IPS DF 4.7 (cell line): Measurements from ENCODE around the gene LSM11.
"Not testable (repeated sequence)": the region's sequence is repeated elsewhere in the genome, so short reads cannot be mapped to it uniquely, and the experiment has no call there.

Experiments used
- DNase-seq: peaks from one replicate; pipeline ENCODE4 v3.0.0-alpha.2; 2013; ENCODE audit warnings: low spot score; ENCODE audit errors: extremely low read depth

The LSM11 gene

DNA sequence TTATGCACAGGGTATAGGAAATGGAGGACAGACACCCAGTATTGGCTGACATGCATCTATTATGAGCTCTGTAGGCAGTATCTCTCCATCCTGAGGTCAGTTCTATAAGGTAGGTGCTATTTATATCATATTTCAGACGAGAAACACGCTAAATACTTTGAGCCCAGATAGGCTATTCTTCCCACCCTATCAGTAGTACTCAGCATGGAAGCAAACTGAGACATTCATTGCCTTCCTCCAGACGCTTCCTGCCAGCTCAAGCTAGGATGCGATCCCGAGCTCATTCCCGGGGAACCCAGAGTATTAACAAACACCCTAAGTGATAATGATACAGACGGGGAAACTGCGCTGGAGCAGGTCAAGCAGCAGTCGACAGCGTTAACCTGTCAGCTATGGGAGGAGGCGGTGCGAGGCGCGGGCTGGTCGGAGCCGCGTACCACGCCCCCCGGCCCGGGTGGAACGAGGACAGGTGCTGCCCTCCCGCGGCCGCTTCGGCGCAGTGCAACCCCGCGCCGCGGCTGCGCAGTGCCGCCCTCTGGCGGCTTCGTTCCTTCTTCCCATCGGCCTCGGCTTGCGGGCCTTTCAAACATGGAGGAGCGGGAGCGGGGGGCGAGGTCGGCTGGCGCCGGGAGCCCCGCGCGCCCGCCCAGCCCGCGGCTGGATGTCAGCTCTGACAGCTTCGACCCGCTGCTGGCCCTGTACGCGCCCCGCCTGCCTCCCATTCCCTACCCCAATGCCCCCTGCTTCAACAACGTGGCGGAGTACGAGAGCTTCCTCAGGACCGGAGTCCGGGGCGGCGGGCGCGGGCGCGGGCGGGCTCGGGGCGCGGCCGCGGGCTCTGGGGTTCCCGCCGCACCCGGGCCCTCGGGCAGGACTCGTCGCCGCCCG is at the start of gene LSM11:
TSS of gene LSM11 (plus strand) at position 550 of the 888 bp plus-strand sequence. CDS start at position 589, 39 bp downstream.
- DNase-seq: no peak

DNA sequence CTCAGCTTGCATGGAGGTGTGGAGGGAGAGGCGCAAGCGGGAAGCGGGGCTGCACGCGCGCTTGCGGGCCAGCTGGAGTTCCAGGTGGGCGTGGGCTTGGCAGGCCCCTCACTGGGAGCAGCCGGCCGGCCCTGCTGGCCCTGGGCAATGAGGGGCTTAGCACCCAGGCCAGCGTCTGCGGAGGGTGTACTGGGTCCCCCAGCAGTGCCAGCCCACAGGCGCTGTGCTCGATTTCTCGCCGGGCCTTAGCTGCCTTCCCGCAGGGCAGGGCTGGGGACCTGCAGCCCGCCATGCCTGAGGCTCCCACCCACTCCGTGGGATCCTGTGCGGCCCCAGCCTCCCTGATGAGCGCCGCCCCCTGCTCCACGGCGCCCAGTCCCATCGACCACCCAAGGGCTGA is 49.7 kb upstream of the LSM11 start:
- DNase-seq: not testable (repeated sequence)

DNA sequence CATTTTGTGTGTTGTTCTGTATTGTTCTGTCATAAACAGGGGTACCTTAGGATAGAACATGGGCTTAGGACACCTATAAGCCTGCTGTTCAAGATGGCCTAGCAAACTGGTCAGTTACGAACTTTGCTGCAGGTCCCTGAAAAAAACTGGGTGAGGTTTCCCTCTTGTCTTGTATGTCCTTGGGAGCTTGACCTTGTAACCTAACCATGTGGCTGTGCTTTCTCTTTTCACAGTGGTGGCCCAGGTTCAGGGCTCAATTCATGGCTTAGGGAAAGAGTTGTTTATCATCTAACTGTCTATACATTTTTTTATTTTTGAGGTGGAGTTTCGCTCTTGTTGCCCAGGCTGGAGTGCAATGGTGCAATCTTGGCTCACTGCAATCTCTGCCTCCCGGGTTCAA is 47.4 kb upstream of the LSM11 start:
- DNase-seq: not testable (repeated sequence)

DNA sequence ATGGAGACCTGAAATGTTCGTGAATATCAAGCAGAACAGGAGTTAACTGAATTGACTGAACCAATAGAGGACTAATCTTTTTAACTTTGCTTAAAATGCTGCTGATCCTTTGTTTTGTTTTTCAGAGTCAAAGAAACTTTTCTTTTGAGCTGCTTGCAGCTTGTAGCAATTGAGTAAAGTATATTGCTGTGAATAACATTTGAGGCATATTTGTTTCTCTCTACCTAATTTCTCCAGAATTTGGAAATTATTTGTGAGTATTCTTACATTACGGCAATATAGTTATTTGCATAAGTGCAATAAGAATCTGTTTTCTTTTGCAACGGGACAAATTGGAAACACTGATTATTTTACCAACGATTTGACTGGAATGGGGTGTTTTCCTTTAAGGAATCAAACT is 44.8 kb upstream of the LSM11 start:
- DNase-seq: not testable (repeated sequence)

DNA sequence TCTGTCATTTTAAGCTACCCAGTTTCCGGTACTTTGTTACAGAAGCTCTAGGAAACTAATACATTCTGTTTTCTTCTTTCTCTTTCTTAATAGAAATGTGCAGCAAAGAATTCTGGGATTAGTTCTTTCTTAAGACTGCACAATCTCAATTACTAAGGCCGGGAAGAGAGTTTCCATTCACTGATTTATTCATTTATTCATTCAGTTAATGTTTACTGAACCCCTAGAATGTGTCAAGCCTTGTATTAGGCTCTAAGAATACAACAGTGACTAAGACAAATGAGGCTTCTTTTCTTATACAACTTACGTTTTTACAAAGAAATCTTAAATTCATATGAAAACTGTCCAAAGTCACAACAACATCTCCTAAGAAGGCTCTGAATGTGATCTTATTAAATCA is 39.8 kb upstream of the LSM11 start:
- DNase-seq: no peak

DNA sequence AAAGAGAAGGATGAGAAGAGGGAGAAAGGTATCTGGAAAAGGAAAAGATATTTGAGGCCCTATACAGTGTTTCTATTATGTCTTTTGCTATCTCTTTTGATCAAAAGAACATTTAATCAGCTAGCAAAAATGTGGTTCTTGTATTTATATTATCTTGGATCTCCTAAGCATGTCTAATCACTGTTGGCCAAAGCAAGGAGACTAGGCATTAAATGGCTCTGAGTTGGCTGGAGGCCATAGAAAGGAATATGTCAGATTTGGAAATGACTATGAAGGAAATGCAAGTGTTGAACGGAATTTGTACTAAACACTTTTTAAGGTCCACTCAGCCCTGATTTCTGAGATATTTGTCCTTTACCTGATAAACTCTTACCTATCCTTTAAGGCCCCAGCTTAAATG is 34.6 kb upstream of the LSM11 start:
- no peak for DNase-seq

DNA sequence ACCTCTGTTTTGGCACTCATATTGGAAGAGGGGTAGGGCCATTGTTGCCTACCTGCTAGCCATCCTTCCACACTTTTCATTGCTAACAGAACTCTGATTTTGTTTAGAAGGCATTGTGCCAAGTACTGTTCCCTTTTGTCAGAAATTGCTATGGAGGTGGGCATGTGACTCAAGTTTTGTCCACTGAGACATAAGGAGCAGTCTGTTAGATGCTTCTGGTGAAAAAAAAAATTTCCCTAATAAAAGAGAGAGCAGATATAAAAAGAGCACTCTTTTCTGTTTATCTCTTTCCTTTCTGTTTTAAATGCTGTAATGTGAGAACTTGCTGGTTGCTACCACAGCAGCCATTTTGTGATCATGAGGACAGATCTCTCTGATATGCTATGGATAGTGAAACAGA is 34.2 kb upstream of the LSM11 start:
- DNase-seq: no peak

DNA sequence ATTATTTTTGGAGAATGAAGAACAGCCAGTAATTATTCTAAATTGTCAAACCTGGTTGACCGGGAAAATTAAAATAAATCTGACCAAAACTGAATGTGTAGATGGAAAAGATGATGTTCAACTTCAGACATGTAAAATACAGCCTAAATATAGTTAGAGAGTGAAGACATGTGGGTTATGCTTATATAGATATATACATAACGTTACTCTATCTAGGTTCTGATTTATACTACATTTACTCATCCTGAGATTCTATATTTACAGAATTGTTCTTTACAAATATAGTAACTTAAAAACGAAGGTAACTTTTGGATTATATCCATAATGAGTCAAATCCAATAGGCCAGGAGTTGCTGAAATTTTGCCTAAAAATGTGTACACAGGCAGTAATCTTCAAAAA is 33.1 kb upstream of the LSM11 start:
- DNase-seq: no peak

DNA sequence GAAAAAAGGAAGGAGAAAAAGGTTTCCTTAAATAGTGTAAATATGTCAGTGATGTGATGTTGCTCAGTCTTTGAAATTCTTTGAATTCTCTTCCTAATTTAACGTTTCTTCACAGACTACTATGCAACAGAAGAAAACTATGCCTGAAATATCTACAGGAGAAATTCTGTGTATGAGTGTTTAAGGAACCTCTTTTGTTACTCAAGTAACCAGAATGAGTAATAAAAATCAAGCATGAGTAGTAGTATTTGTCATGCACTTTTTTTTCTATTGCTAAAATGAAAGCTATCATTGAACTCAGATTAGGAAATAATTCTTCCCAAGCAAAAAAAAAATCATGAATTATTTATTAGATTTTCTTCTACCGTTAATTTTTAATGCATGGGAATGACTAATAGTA is 32.6 kb upstream of the LSM11 start:
- DNase-seq: no peak

DNA sequence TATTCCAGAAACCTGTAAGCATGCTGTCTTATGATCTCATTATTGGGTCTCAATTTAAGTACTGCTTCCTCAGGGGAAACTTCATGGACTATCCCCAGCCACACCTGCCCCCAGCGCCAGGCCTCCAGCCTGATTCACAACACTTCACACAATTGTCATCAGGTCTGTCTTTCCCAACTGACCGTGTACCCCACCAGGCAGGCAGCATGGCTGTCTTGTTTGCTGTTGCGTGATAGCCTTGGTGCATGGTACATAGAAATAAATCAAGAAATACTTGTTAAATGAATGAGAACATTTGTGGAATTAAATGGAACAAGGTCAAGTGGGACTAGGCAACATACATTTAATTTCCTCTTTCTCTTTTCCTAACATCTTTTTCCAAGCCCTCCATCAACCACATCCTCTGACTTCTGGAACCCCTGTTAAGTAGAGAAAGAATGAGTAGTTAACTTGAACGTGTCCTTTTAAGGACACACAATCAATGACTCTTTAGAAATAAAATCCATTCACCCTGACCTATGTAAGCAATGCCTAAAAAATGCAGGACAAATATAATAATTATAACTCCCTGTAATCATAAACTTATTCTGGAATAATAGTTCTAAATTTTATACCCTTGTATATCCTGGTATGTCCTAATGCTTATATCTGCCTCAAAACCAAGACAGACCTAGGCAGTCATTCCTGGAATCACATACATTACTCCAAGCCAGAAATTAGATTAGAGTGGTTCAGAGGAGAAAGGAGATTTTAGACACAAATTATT is 29.5 kb upstream of the LSM11 start:
- DNase-seq: no peak

DNA sequence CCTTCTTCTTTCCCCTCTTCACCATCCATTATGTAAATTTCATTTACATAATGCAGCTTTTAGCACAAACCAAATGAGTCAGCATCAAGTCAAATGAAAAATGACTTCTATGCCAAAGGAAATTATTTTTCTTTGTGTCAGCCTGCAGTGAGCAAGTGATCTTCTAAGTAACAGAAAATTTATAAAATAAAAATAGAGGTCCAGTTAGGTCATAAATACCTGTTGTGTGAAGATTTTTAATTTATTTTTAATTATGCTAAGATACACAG is 29.0 kb upstream of the LSM11 start:
- no peak for DNase-seq

DNA sequence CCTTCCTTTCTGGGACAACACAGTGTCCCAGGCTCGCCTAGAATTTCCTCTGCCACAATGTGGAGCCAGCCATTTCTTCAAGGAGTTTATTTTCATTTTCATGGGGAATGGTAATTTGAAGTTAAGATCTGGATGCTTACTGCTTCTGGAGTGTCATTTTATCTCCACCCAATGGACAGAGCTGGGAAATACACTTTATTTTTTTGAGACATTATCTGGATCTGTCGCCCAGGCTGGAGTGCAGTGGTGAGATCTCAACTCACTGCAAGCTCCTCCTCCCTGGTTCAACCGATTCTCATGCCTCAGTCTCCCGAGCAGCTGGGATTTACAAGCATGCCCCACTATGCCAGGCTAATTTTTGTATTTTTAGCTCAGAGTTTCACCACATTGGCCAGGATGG is 25.0 kb upstream of the LSM11 start:
- no peak for DNase-seq

DNA sequence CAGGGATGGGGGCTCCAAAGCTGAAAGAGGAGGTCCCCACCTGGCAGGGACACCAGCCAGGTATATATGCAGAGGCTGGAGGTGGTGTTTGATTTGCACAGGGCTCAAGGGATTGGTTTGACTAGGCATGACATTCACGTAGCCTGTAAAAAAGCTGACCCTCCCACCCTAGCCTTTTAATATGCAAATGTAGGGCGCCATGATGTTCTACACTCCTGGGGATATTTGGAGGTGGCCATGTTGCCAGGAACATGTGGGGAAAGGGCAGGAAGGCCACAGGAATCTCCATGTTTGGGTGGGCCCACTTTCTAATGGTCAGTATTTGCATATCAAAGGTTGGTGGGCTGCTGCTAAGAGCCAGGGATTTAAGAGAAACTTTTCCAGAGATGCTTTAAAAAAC is 24.3 kb upstream of the LSM11 start:
- DNase-seq: no peak

DNA sequence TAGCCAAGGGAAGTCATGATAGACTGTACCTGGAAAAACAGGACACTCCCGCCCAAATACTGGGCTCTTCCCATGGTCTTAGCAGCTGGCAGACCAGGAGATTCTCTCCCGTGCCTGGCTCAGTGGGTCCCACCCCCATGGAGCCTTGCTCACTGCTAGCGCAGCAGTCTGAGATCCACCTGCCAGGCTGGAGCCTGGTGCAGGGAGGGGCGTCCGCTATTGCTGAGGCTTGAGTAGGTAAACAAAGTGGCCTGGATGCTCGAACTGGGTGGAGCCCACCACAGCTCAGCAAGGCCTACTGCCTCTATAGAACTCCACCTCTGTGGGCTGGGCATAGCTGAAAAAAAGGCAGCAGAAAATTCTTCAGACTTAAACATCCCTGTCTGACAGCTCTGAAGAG is 22.4 kb upstream of the LSM11 start:
- no peak for DNase-seq

DNA sequence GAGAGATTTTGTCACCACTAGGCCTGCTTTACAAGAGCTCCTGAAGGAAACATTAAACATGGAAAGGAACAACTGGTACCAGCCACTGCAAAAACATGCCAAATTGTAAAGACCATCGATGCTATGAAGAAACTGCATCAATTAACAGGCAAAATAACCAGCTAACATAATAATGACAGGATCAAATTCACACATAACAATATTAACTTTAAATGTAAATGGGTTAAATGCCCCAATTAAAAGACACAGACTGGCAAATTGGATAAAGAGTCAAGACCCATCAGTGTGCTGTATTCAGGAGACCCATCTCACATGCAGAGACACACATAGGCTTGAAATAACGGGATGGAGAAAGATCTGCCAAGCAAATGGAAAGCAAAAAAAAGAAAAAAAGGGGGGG is 20.6 kb upstream of the LSM11 start:
- not testable (repeated sequence) for DNase-seq

DNA sequence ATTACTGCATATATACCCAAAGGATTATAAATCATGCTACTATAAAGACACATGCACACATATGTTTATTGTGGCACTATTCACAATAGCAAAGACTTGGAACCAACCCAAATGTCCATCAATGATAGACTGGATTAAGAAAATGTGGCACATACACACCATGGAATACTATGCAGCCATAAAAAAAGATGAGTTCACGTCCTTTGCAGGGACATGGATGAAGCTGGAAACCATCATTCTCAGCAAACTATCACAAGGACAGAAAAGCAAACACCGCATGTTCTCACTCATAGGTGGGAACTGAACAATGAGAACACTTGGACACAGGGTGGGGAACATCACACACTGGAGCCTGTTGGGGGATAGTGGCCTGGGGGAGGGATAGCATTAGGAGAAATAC is 16.9 kb upstream of the LSM11 start:
- DNase-seq: not testable (repeated sequence)

DNA sequence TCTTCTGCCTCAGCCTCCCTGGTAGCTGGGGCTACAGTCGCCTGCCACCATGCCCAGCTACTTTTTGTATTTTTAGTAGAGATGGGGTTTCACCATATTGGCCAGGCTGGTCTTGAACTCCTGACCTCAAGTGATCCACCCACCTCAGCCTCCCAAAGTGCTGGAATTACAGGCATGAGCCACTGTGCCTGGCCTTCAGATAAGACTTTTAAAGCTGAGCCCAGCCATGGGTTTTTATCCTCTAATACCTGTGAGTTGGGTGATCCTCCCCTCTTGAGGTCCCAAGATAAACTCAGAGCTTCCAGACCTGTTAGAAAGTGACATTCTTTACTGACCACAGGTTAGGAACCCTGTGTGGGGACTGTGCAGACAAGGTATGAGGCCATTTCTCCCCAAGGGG is 15.7 kb upstream of the LSM11 start:
- DNase-seq: not testable (repeated sequence)

DNA sequence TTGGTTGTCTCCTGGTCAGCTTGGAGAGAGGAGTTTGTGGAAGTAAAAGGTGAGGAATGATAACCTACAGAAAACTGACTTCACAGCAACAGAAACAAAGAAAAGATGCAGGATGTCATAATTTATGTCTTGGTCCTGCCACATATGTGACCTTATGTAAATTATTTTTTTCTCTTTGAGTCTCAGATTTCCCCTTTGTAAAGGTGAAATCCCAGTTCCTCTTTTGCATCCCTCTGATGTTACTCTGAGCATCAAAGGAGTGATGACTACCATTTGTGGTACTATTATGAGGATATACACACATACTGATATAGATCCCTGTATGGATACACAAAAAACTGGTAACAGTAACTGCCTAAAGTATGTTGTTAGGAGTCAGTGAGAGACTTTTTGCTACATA is 13.7 kb upstream of the LSM11 start:
- no peak for DNase-seq

DNA sequence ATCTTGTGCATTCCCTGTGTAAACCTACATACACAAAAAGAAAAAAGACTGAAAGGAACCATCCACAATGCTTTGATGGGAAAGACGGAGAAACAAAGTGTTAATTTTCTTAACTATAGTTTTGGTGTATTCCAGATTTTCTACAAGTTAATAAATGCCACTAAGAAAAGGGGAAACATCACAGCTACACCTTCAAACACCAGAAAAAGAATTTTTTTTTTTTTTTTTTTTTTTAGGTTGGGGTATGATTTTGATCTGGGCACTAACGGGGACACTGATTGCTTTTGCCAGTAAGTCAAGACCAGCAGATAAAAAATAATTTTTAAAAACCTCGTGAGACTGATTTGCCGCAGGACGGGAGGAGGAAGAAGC is 12.6 kb upstream of the LSM11 start:
- DNase-seq: no peak

DNA sequence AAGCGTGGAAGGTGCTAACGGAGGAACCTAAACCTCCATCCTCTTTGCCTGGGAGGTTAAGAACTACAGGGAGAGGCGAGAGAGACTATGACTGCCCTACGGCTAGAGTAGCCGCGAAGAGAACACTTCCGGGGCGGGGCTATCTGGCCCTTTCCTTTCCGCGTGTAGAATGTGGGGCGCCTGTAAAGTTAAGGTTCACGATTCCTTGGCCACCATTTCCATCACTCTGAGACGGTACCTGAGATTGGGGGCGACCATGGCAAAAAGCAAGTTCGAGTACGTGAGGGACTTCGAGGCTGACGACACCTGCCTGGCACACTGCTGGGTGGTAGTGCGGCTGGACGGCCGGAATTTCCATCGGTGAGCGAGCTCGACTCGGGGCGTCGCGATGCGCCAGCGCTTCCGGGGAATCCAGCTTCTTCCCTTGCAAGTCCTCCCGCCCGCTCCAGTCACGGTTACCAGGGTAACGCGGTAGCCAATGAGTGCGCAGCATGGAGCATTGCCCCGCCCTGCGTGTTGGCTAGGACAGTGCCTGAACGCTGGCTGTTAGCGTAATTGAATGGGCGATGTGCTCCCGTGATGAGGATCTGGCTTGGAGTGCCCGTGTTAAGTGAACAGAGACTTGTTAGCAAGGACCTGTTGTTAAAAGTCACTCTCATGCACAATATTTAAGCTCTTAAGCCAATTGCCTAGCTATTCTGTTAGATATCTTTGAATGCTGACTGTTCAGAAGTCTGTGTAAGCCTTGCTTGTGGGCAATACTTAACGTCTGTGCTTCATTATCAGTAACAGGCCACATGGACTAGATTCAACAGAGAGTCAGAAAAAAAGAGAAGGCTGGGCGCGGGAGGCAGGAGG is 12.0 kb upstream of the LSM11 start, which contains the start of gene THG1L:
TSS of gene THG1L (plus strand) at position 149 of the 858 bp plus-strand sequence. CDS start at position 170, 21 bp downstream.
- DNase-seq: no peak

DNA sequence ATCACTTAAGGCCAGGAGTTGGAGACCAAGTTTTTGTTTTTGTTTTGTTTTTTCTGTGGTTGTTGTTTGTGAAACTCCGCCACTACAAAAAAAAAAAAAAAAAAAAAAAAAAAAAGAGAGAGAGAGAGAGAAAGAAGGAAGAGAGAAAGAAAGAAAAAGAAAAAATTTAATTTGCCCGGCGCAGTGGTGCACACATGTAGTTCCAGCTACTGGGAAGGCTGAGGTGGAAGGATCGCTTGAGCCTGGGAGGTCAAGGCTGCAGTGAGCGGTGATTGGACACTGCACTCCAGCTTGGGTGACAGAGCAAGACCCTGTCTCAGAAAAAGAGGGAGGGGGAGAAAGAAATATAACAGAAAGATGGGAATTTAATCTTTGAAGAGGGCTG is 11.4 kb upstream of the LSM11 start:
- no peak for DNase-seq
